Fibroblast of lung (primary cell): ENCODE results near the gene UFC1. TPM values are rescaled to one million over a fixed set of nuclear protein-coding genes. Genes with fewer than 3 reads are reported as not detected.

ENCODE experiments used
- DNase-seq, 2 donors: peaks; one replicate each; pipeline versions ENCODE4 v3.0.0 to v3.0.0-alpha.2; 2010; ENCODE audit warnings: low read depth in 2 of 2
- H2AFZ ChIP-seq: 2 replicates; pipeline ENCODE4 v1.5.1; 2012; ENCODE audit warnings: low read length, control low read depth, inconsistent platforms
- H3K27ac ChIP-seq: 2 replicates; pipeline ENCODE4 v1.5.1; 2011; ENCODE audit warnings: low read length, control low read depth; ENCODE audit not compliant: insufficient read depth
- H3K27me3 ChIP-seq: 2 replicates; pipeline ENCODE4 v1.5.1; 2011; ENCODE audit warnings: mild to moderate bottlenecking, low read length; ENCODE audit not compliant: control insufficient read depth, insufficient read depth
- H3K36me3 ChIP-seq: 2 replicates; pipeline ENCODE4 v1.5.1; 2011; ENCODE audit warnings: low read length; ENCODE audit not compliant: control insufficient read depth, insufficient read depth
- H3K4me1 ChIP-seq: 2 replicates; pipeline ENCODE4 v1.5.1; 2011; ENCODE audit warnings: low read length; ENCODE audit not compliant: control insufficient read depth, insufficient read depth; ENCODE audit errors: extremely low read depth
- H3K4me2 ChIP-seq: 2 replicates; pipeline ENCODE4 v1.5.1; 2011; ENCODE audit warnings: low read length, control low read depth; ENCODE audit not compliant: insufficient read depth; ENCODE audit errors: extremely low read depth
- H3K4me3 ChIP-seq, 4 experiments: fragments of 200-600 bp in 1 of 4; sonication (generic) in 1 of 4; replicated peaks in 1 of 4; 2 replicates each; pipeline ENCODE4 v1.5.1; 2011 to 2016; ENCODE audit warnings: low read length in 4 of 4, low read depth in 3 of 4, mild to moderate bottlenecking in 3 of 4, control low read depth in 2 of 4, inconsistent platforms in 1 of 4, mixed read lengths in 1 of 4; ENCODE audit not compliant: insufficient read depth in 1 of 4; ENCODE audit errors: control extremely low read depth in 1 of 4
- H3K79me2 ChIP-seq: 2 replicates; pipeline ENCODE4 v1.5.1; 2012; ENCODE audit warnings: mild to moderate bottlenecking, low read length, inconsistent platforms; ENCODE audit not compliant: control insufficient read depth, insufficient read depth
- H3K9ac ChIP-seq: 2 replicates; pipeline ENCODE4 v1.5.1; 2011; ENCODE audit warnings: mild to moderate bottlenecking, low read length, control low read depth; ENCODE audit not compliant: insufficient read depth
- H3K9me3 ChIP-seq: 2 replicates; pipeline ENCODE4 v1.5.1; 2012; ENCODE audit warnings: low read depth, low read length; ENCODE audit not compliant: control insufficient read depth, insufficient read depth
- H4K20me1 ChIP-seq: 2 replicates; pipeline ENCODE4 v1.5.1; 2011; ENCODE audit warnings: low read length; ENCODE audit not compliant: control insufficient read depth, insufficient read depth; ENCODE audit errors: extremely low read depth
- CTCF ChIP-seq, 2 donors: IDR thresholded peaks in 1 of 2; conservative IDR thresholded peaks in 1 of 2; 1 replicate in 1 of 2; 2 replicates in 1 of 2; pipeline ENCODE4 v1.5.1; 2011 to 2012; ENCODE audit warnings: low read length in 2 of 2, control low read depth in 1 of 2, inconsistent platforms in 1 of 2, low read depth in 1 of 2, mild to moderate bottlenecking in 1 of 2
- EZH2 ChIP-seq: IDR thresholded peaks from 2 replicates; pipeline ENCODE4 v1.5.1; 2012; ENCODE audit warnings: low read length, control low read depth, mild to moderate bottlenecking; ENCODE audit errors: missing control alignments
- polyA plus RNA-seq, 2 donors: library from polyadenylated mRNA; depleted of rRNA in 1 of 2; stranded (reverse) in 1 of 2; unstranded in 1 of 2; fragments of >200 nt; gene quantifications; 2 replicates each; pipeline ENCODE4 v1.2.1, GENCODE V29; 2011 to 2012; ENCODE audit warnings: missing spikeins in 1 of 2
- total RNA-seq: library from RNA; depleted of rRNA; stranded (reverse); fragments of >200 nt; gene quantifications from 2 replicates; pipeline ENCODE4 v1.2.1, GENCODE V29; 2014

Gene UFC1
- total and polyA plus RNA-seq, 2 donors (not counting 1 experiment from before 2014, with no cell fraction given) = 87.0 to 154 TPM

- H3K9ac ChIP-seq = no peak overlapping the region
- no peaks in the 10 kb centered on the region for H3K9me3 ChIP-seq
- H3K36me3 ChIP-seq = peaks cover 9% of the 10 kb centered on the region
- H2AFZ ChIP-seq = no peak overlapping the region
- H3K4me3 ChIP-seq = no peak overlapping the region
- H3K4me2 ChIP-seq = no peak overlapping the region
- DNase-seq = no peak
- H3K79me2 ChIP-seq = peaks cover 6% of the 10 kb centered on the region
- no peaks in the 10 kb centered on the region for H4K20me1 ChIP-seq
- H3K4me1 ChIP-seq = peaks cover 16% of the 10 kb centered on the region
- H3K27me3 ChIP-seq = no peaks in the 10 kb centered on the region
- peak overlapping the region; percentile 80 for H3K27ac ChIP-seq
- TF ChIP-seq EZH2 = no peak
- no peak for TF ChIP-seq CTCF (conservative IDR thresholded peaks at IDR 0.05 in 1 of 2, IDR thresholded peaks at IDR 0.05 in 1 of 2; ENCODE audit: low read depth in 1 of 2, low read length in 2 of 2)
These were observed 19.9 kb downstream of the UFC1 start for GRCh38 chr1:161173711-161174110.

GRCh38 chr1:161174911-161175310 is 21.1 kb downstream of the UFC1 start:
- H3K9me3 ChIP-seq = no peaks in the 10 kb centered on the region
- H3K79me2 ChIP-seq = peaks cover 6% of the 10 kb centered on the region
- H3K36me3 ChIP-seq = peaks cover 9% of the 10 kb centered on the region

GRCh38 chr1:161175771-161176453 is 22.1 kb downstream of the UFC1 start:
- H3K9ac ChIP-seq = no peak overlapping the region
- TF ChIP-seq CTCF (conservative IDR thresholded peaks at IDR 0.05 in 1 of 2, IDR thresholded peaks at IDR 0.05 in 1 of 2; ENCODE audit: low read depth in 1 of 2, low read length in 2 of 2) (no peak), EZH2 (no peak)
- DNase-seq = no peak
- H3K9me3 ChIP-seq = no peaks in the 10 kb centered on the region
- no peaks in the 10 kb centered on the region for H4K20me1 ChIP-seq
- H3K79me2 ChIP-seq = peaks cover 6% of the 10 kb centered on the region
- peaks cover 9% of the 10 kb centered on the region for H3K36me3 ChIP-seq
- H3K4me1 ChIP-seq = peaks cover 16% of the 10 kb centered on the region
- H3K27me3 ChIP-seq = no peaks in the 10 kb centered on the region
- no peak overlapping the region for H2AFZ ChIP-seq
- H3K4me3 ChIP-seq = peak overlapping the region in 2 of 4 experiments; percentile 91
- H3K27ac ChIP-seq = no peak overlapping the region
- H3K4me2 ChIP-seq = peak overlapping the region; percentile 96

More at GRCh38 chr1:161174911-161175310, 21.1 kb downstream of the UFC1 start:
- DNase-seq = no peak
- H2AFZ ChIP-seq = no peak overlapping the region
- TF ChIP-seq EZH2 = no peak
- TF ChIP-seq CTCF (conservative IDR thresholded peaks at IDR 0.05 in 1 of 2, IDR thresholded peaks at IDR 0.05 in 1 of 2; ENCODE audit: low read depth in 1 of 2, low read length in 2 of 2) = no peak
- no peaks in the 10 kb centered on the region for H3K27me3 ChIP-seq
- no peak overlapping the region for H3K4me2 ChIP-seq
- no peak overlapping the region for H3K27ac ChIP-seq
- peaks cover 16% of the 10 kb centered on the region for H3K4me1 ChIP-seq
- H3K9ac ChIP-seq = no peak overlapping the region
- no peaks in the 10 kb centered on the region for H4K20me1 ChIP-seq
- H3K4me3 ChIP-seq = no peak overlapping the region
